Measurements from ENCODE around the gene AGBL4. TPM values are rescaled to one million over a fixed set of nuclear protein-coding genes. Genes with fewer than 3 reads are reported as not detected.

The AGBL4 gene
- total and polyA plus RNA-seq, 9 of the 15 experiments (the other 6 are each of a cell fraction or from before 2014, with no cell fraction given): 0.11 TPM; not detected in 7

GRCh38 chr1:49204720-49205119, 819.0 kb downstream of the AGBL4 start:
- Histone ChIP-seq H3K4me2 (ENCODE audit: insufficient read depth, low read length) (no peak overlapping the region), H3K4me3 (no peak overlapping the region), H4K20me1 (replicated peaks; ENCODE audit: control insufficient read depth, insufficient read depth, low read length) (no peaks in the 10 kb centered on the region), H2AFZ (ENCODE audit: low read depth, low read length) (no peak overlapping the region), H3K27ac (ENCODE audit: extremely low read depth, low read depth, low read length) (no peak overlapping the region), H3K36me3 (ENCODE audit: control insufficient read depth, insufficient read depth, low read length) (no peaks in the 10 kb centered on the region), H3K27me3 (ENCODE audit: control insufficient read depth in 2 of 2, insufficient read depth in 2 of 2, low read length in 2 of 2) (no peaks in the 10 kb centered on the region), H3K79me2 (ENCODE audit: control insufficient read depth, insufficient read depth, low read length) (no peaks in the 10 kb centered on the region), H3K9ac (ENCODE audit: insufficient read depth in 1 of 2, low read depth in 2 of 2, low read length in 2 of 2) (no peak overlapping the region), H3K9me3 (replicated peaks; ENCODE audit: control insufficient read depth, insufficient read depth, low read depth, low read length) (no peaks in the 10 kb centered on the region; the same call in 1 of the 2 replicates), H3K9me1 (ENCODE audit: control insufficient read depth, insufficient read depth, low read length) (no peaks in the 10 kb centered on the region), H3K4me1 (replicated peaks in 1 of 2; ENCODE audit: control insufficient read depth in 2 of 2, insufficient read depth in 2 of 2, low read length in 2 of 2) (no peaks in the 10 kb centered on the region)
- POLR2A ChIA-PET: no interaction called here
- CTCF ChIA-PET (ENCODE audit: low intra/inter-chr PET ratio): no interaction called here
- in situ Hi-C loops (cut with MboI) (no loop called here), intact Hi-C loops (cut with micrococcal nuclease) (no loop called here)
- 7% methylated on average over 1 of the region's 1 CpG for WGBS (ENCODE audit: insufficient coverage, low coverage, missing lambda C conversion rate)
- no TSS peak for BruUV-seq (replicated peaks)
- ATAC-seq (no peak), FAIRE-seq (no peak), DNase-seq (ENCODE audit: extremely low read depth in 1 of 4, low spot score in 3 of 4) (no peak)
- no peak for TF ChIP-seq FOS (IDR thresholded peaks at IDR 0.05; ENCODE audit: extremely low read depth, insufficient read length)
- no peak for TF ChIP-seq SREBF2 (CRISPR knock-in tag; IDR thresholded peaks at IDR 0.05)
- no peak for TF ChIP-seq ZNF124 (CRISPR knock-in tag; IDR thresholded peaks at IDR 0.05)

GRCh38 chr1:49200738-49201137, 823.0 kb downstream of the AGBL4 start:
- Histone ChIP-seq H3K36me3 (ENCODE audit: control insufficient read depth, insufficient read depth, low read length) (no peaks in the 10 kb centered on the region), H3K27ac (ENCODE audit: extremely low read depth, low read depth, low read length) (no peak overlapping the region), H3K9ac (ENCODE audit: insufficient read depth in 1 of 2, low read depth in 2 of 2, low read length in 2 of 2) (no peak overlapping the region), H3K4me3 (no peak overlapping the region), H4K20me1 (replicated peaks; ENCODE audit: control insufficient read depth, insufficient read depth, low read length) (no peaks in the 10 kb centered on the region), H3K4me1 (replicated peaks in 1 of 2; ENCODE audit: control insufficient read depth in 2 of 2, insufficient read depth in 2 of 2, low read length in 2 of 2) (no peaks in the 10 kb centered on the region), H3K4me2 (ENCODE audit: insufficient read depth, low read length) (no peak overlapping the region), H3K79me2 (ENCODE audit: control insufficient read depth, insufficient read depth, low read length) (no peaks in the 10 kb centered on the region), H3K9me1 (ENCODE audit: control insufficient read depth, insufficient read depth, low read length) (no peaks in the 10 kb centered on the region), H3K27me3 (ENCODE audit: control insufficient read depth in 2 of 2, insufficient read depth in 2 of 2, low read length in 2 of 2) (no peaks in the 10 kb centered on the region), H3K9me3 (replicated peaks; ENCODE audit: control insufficient read depth, insufficient read depth, low read depth, low read length) (no peaks in the 10 kb centered on the region), H2AFZ (ENCODE audit: low read depth, low read length) (no peak overlapping the region)
- DNase-seq (ENCODE audit: extremely low read depth in 1 of 4, low spot score in 3 of 4) (no peak), FAIRE-seq (no peak), ATAC-seq (no peak)
- POLR2A ChIA-PET: no interaction called here
- no TSS peak for BruUV-seq (replicated peaks)
- in situ Hi-C loops (cut with MboI) (no loop called here), intact Hi-C loops (cut with micrococcal nuclease) (no loop called here)
- CTCF ChIA-PET (ENCODE audit: low intra/inter-chr PET ratio): no interaction called here
- WGBS (ENCODE audit: insufficient coverage, low coverage, missing lambda C conversion rate): 0% methylated on average over 1 of the region's 1 CpG
- TF ChIP-seq GMEB1 (CRISPR knock-in tag; IDR thresholded peaks at IDR 0.05) (no peak), ARID3A (IDR thresholded peaks at IDR 0.05; ENCODE audit: borderline replicate concordance, low read depth, low read length) (no peak)
